Choroid plexus epithelial cell (primary cell): Measurements from ENCODE around the gene SYP.

ENCODE experiments used
- DNase-seq: peaks from one replicate; pipeline ENCODE4 v3.0.0-alpha.2; 2010; ENCODE audit warnings: low read depth
- H3K4me3 ChIP-seq: 2 replicates; pipeline ENCODE4 v1.5.1; 2011; ENCODE audit warnings: low read depth, mild to moderate bottlenecking, control low read depth, low read length, moderate library complexity
- CTCF ChIP-seq: conservative IDR thresholded peaks from 2 replicates; pipeline ENCODE4 v1.5.1; 2011; ENCODE audit warnings: low read depth, mild to moderate bottlenecking, control low read depth, inconsistent platforms, low read length, moderate library complexity

SYP gene

GRCh38 chrX:49225858-49226257 is 25.9 kb upstream of the SYP start:
- no peak overlapping the region for H3K4me3 ChIP-seq
- no peak for DNase-seq

DNA sequence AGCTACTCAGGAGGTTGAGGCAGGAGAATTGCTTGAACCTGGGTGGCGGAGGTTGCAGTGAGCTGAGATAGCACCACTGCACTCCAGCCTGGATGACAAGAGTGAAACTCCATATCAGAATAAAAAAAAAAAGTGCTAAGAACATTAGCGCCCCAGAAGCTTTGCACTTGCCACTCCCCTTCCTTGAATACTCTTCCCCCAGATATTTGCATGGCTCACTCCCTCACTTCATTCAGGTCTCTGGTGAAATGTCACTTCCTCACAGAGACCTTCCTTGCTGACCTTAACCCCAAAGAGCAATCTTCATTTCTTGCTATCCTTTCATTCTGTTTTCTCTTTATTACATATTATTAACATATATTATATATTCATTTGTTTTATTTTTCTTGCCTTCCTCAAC is 21.9 kb upstream of the SYP start:
- TF ChIP-seq CTCF: no peak
- no peak overlapping the region for H3K4me3 ChIP-seq
- DNase-seq: no peak

More at GRCh38 chrX:49225858-49226257, 25.9 kb upstream of the SYP start:
- TF ChIP-seq CTCF: no peak

DNA sequence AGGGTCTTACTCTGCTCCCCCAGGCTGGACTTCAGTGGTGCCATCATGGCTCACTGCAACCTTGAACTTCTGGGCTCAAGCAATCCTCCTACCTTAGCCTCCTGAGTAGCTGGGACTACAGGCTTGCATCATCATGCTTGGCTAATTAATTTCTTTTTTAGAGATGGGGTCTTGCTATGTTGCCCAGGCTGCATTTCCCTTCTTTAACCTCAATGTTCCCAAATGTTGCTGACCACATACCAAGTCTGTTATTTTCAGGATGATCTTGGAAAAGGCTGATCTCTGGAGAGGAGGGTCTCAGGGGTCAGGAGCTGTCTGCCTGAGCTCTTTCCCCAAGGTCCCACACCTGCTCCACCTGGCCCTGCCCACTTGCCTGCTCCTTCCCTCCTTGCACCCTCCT is 20.1 kb upstream of the SYP start:
- no peak overlapping the region for H3K4me3 ChIP-seq
- no peak for DNase-seq
- no peak for TF ChIP-seq CTCF

DNA sequence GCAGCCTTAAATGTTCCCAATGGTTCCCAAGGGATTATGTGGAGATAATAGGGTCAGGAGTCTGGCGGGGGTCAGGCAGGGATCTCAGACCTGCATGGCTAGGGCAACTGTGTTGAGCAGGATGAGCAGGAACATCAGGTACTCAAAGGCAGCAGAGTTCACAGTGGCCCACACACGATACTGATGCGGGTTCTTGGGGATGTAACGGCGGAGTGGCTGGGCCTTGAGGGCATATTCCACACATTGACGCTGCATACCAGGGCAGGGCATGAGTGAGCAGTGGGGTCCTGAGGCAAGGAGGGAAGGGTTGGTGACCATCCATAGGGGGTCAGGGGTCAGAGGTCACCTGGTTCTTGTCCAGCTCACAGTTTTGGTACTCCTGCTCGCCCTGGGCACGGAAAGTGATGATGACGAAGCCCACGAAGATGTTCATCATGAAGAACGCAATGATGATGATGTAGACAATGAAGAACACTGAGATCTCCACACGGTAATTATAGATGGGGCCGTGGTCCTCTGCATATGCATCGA is 15.1 kb upstream of the SYP start:
- DNase-seq: no peak
- H3K4me3 ChIP-seq: no peak overlapping the region
- no peak for TF ChIP-seq CTCF

DNA sequence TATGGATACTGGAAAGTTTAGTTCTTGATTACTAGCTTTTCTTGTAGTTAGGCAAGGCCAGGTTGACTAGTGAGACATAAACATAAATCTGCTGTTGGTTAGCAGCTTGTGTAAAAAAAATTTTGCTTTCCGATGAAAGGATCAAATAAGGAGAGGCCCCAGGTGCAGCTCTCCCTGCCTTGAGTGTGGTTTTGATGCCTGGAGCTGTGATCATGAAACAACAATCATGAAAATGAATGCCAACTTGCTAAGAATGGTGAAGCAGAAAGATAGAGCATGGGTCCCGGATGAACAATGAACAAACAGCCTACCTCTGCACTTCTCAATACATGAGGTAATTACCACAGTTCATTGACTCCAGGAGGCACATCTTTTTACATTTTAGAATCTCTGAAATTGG is 14.4 kb upstream of the SYP start:
- no peak overlapping the region for H3K4me3 ChIP-seq
- no peak for DNase-seq
- TF ChIP-seq CTCF: no peak

- no peak for TF ChIP-seq CTCF
- H3K4me3 ChIP-seq: no peak overlapping the region
- no peak for DNase-seq
These were observed 12.9 kb upstream of the SYP start for GRCh38 chrX:49212861-49213260.

GRCh38 chrX:49212209-49212608 is 12.2 kb upstream of the SYP start:
- DNase-seq: no peak
- no peak overlapping the region for H3K4me3 ChIP-seq
- TF ChIP-seq CTCF: no peak
